SJCRH30 (cell line): Measurements from ENCODE around the gene HOXB8. TPM values are rescaled to one million over a fixed set of nuclear protein-coding genes. Genes with fewer than 3 reads are reported as not detected.

Experiments
- DNase-seq, 2 experiments: peaks; one replicate each; pipeline ENCODE4 v3.0.0-alpha.2; 2015 to 2020
- H3K27ac ChIP-seq: fragments of 250-450 bp; sonication (Bioruptor Pico); 2 replicates; pipeline ENCODE4 v1.5.1; 2020; ENCODE audit warnings: mild to moderate bottlenecking, moderate library complexity
- H3K27me3 ChIP-seq: fragments of 250-450 bp; sonication (Bioruptor Pico); 2 replicates; pipeline ENCODE4 v1.5.1; 2020; ENCODE audit warnings: mild to moderate bottlenecking, moderate library complexity
- H3K36me3 ChIP-seq: fragments of 250-450 bp; sonication (Bioruptor Pico); 2 replicates; pipeline ENCODE4 v1.5.1; 2020; ENCODE audit warnings: mild to moderate bottlenecking, moderate library complexity
- H3K4me1 ChIP-seq: fragments of 250-450 bp; sonication (Bioruptor Pico); 2 replicates; pipeline ENCODE4 v1.5.1; 2020; ENCODE audit warnings: mild to moderate bottlenecking, moderate library complexity
- H3K4me3 ChIP-seq: fragments of 250-450 bp; sonication (Bioruptor Pico); 2 replicates; pipeline ENCODE4 v1.5.1; 2020; ENCODE audit warnings: mild to moderate bottlenecking, moderate library complexity
- H3K9me3 ChIP-seq: fragments of 250-450 bp; sonication (Bioruptor Pico); replicated peaks from 2 replicates; pipeline ENCODE4 v1.5.1; 2020; ENCODE audit warnings: mild to moderate bottlenecking, moderate library complexity
- total RNA-seq: library from RNA; depleted of rRNA; stranded (reverse); fragments of >200 nt; shearing (Covaris generic); gene quantifications from 2 replicates; pipeline ENCODE4 v1.2.3, GENCODE V29; 2014; rRNA removed

The HOXB8 gene
- total RNA-seq, result 0.13 and 0.38 TPM in 2 replicates

GRCh38 chr17:48615047-48615962, at the start of gene HOXB8:
Gene HOXB8, minus strand, starts transcription at chr17:48615292. Its CDS starts 588 bp downstream, at chr17:48614704.
- Histone ChIP-seq H3K27ac (no peak within 1 kb of the TSS), H3K9me3 (no peaks in the 10 kb centered on the region), H3K4me1 (no peaks in the 10 kb centered on the region), H3K27me3 (peaks cover 18% of the 10 kb centered on the region), H3K36me3 (no peaks in the 10 kb centered on the region), H3K4me3 (no peak within 1 kb of the TSS)
- no peak for DNase-seq

- no peak overlapping the region for H3K27ac ChIP-seq
- no peak for DNase-seq
- no peaks in the 10 kb centered on the region for H3K9me3 ChIP-seq
- no peaks in the 10 kb centered on the region for H3K27me3 ChIP-seq
- H3K36me3 ChIP-seq, result no peaks in the 10 kb centered on the region
- H3K4me1 ChIP-seq, result no peaks in the 10 kb centered on the region
- no peak overlapping the region for H3K4me3 ChIP-seq
These were observed 48.2 kb upstream of the HOXB8 start for GRCh38 chr17:48663134-48663924.

- DNase-seq, result no peak
These were observed 40.8 kb upstream of the HOXB8 start for GRCh38 chr17:48655913-48656312.

GRCh38 chr17:48649741-48650140, 34.6 kb upstream of the HOXB8 start:
- Histone ChIP-seq H3K4me1 (peaks cover 9% of the 10 kb centered on the region), H3K27ac (no peak overlapping the region), H3K9me3 (no peaks in the 10 kb centered on the region), H3K27me3 (peaks cover 6% of the 10 kb centered on the region), H3K4me3 (no peak overlapping the region), H3K36me3 (no peaks in the 10 kb centered on the region)
- DNase-seq, result peak; percentile 40 to 76

More at GRCh38 chr17:48655913-48656312, 40.8 kb upstream of the HOXB8 start:
- Histone ChIP-seq H3K36me3 (no peaks in the 10 kb centered on the region), H3K4me1 (no peaks in the 10 kb centered on the region), H3K27ac (no peak overlapping the region), H3K4me3 (no peak overlapping the region), H3K9me3 (no peaks in the 10 kb centered on the region), H3K27me3 (peaks cover 6% of the 10 kb centered on the region)

- H3K27me3 ChIP-seq, result peaks cover 10% of the 10 kb centered on the region; the same call in 1 of the 2 replicates
- H3K9me3 ChIP-seq, result no peaks in the 10 kb centered on the region
- no peak for DNase-seq
- H3K27ac ChIP-seq, result no peak overlapping the region
- no peak overlapping the region; the same call in 1 of the 2 replicates for H3K4me3 ChIP-seq
- peaks cover 9% of the 10 kb centered on the region for H3K4me1 ChIP-seq
- H3K36me3 ChIP-seq, result no peaks in the 10 kb centered on the region
These were observed 32.8 kb upstream of the HOXB8 start for GRCh38 chr17:48647963-48648245.

GRCh38 chr17:48647103-48647962, 32.2 kb upstream of the HOXB8 start:
- peaks cover 6% of the 10 kb centered on the region; the same call in 1 of the 2 replicates for H3K27me3 ChIP-seq
- peaks cover 9% of the 10 kb centered on the region for H3K4me1 ChIP-seq
- no peak overlapping the region for H3K27ac ChIP-seq
- no peaks in the 10 kb centered on the region for H3K9me3 ChIP-seq
- peak overlapping the region; percentile 50 for H3K4me3 ChIP-seq
- DNase-seq, result peak; percentile 26 to 37
- no peaks in the 10 kb centered on the region for H3K36me3 ChIP-seq

GRCh38 chr17:48646183-48647102, 31.4 kb upstream of the HOXB8 start:
- DNase-seq, result no peak
- no peak overlapping the region for H3K27ac ChIP-seq
- no peak overlapping the region for H3K4me3 ChIP-seq
- H3K36me3 ChIP-seq, result no peaks in the 10 kb centered on the region
- peaks cover 9% of the 10 kb centered on the region for H3K4me1 ChIP-seq
- H3K9me3 ChIP-seq, result no peaks in the 10 kb centered on the region
- H3K27me3 ChIP-seq, result 0 out of 2 replicates have a peak, but pooled peaks cover 4% of the 10 kb centered on the region

- DNase-seq, result no peak
- H3K27ac ChIP-seq, result no peak overlapping the region
- H3K4me1 ChIP-seq, result peaks cover 9% of the 10 kb centered on the region
- no peak overlapping the region for H3K4me3 ChIP-seq
- H3K27me3 ChIP-seq, result 0 out of 2 replicates have a peak, but pooled peaks cover 4% of the 10 kb centered on the region
- H3K9me3 ChIP-seq, result no peaks in the 10 kb centered on the region
- H3K36me3 ChIP-seq, result no peaks in the 10 kb centered on the region
These were observed 30.6 kb upstream of the HOXB8 start for GRCh38 chr17:48645639-48646182.

GRCh38 chr17:48644910-48645557, 29.9 kb upstream of the HOXB8 start:
- Histone ChIP-seq H3K9me3 (no peaks in the 10 kb centered on the region), H3K27ac (no peak overlapping the region), H3K27me3 (peaks cover 4% of the 10 kb centered on the region; the same call in 1 of the 2 replicates), H3K4me1 (peaks cover 7% of the 10 kb centered on the region), H3K4me3 (no peak overlapping the region), H3K36me3 (no peaks in the 10 kb centered on the region)
- DNase-seq, result no peak

GRCh38 chr17:48644159-48644558, 29.1 kb upstream of the HOXB8 start:
- Histone ChIP-seq H3K4me1 (peaks cover under 1% of the 10 kb centered on the region), H3K9me3 (no peaks in the 10 kb centered on the region), H3K36me3 (no peaks in the 10 kb centered on the region), H3K4me3 (no peak overlapping the region), H3K27ac (no peak overlapping the region), H3K27me3 (peaks cover 8% of the 10 kb centered on the region)
- DNase-seq, result no peak

GRCh38 chr17:48643697-48644012, 28.6 kb upstream of the HOXB8 start:
- DNase-seq, result no peak
- Histone ChIP-seq H3K4me3 (no peak overlapping the region), H3K27me3 (peaks cover 13% of the 10 kb centered on the region), H3K9me3 (no peaks in the 10 kb centered on the region), H3K4me1 (no peaks in the 10 kb centered on the region), H3K36me3 (no peaks in the 10 kb centered on the region), H3K27ac (no peak overlapping the region)

GRCh38 chr17:48642843-48643696, 28.0 kb upstream of the HOXB8 start:
- Histone ChIP-seq H3K27me3 (peaks cover 14% of the 10 kb centered on the region), H3K4me3 (no peak overlapping the region), H3K27ac (no peak overlapping the region), H3K36me3 (no peaks in the 10 kb centered on the region), H3K4me1 (no peaks in the 10 kb centered on the region), H3K9me3 (no peaks in the 10 kb centered on the region)
- no peak for DNase-seq
